OCI-LY1 (cell line): ENCODE data around the gene C8B.

Source experiments
- H2AFZ ChIP-seq: fragments of 200-600 bp; sonication (generic), shearing (Covaris generic); 2 replicates; pipeline ENCODE4 v1.6.0; 2014; ENCODE audit warnings: antibody characterized with exemption, mild to moderate bottlenecking, low read length
- H3F3A ChIP-seq: fragments of 200-600 bp; sonication (generic), shearing (Covaris generic); 2 replicates; pipeline ENCODE4 v1.6.0; 2014; ENCODE audit warnings: mild to moderate bottlenecking, antibody characterized with exemption, low read length, moderate library complexity; ENCODE audit not compliant: insufficient read depth
- H3K27ac ChIP-seq: fragments of 200-600 bp; sonication (generic); 2 replicates; pipeline ENCODE4 v1.5.1; 2014; ENCODE audit warnings: low read length, mixed run types, mild to moderate bottlenecking, low read depth; ENCODE audit not compliant: poor library complexity, severe bottlenecking
- H3K27me3 ChIP-seq: fragments of 200-600 bp; sonication (generic); 2 replicates; pipeline ENCODE4 v1.6.0; 2014; ENCODE audit warnings: antibody characterized with exemption, mild to moderate bottlenecking, low read length, moderate library complexity; ENCODE audit not compliant: insufficient read depth
- H3K36me3 ChIP-seq: fragments of 200-600 bp; sonication (generic); 2 replicates; pipeline ENCODE4 v1.6.1; 2014; ENCODE audit warnings: mild to moderate bottlenecking, antibody characterized with exemption, low read length, moderate library complexity, mixed read lengths; ENCODE audit not compliant: insufficient read depth
- H3K4me1 ChIP-seq: fragments of 200-600 bp; sonication (generic); 2 replicates; pipeline ENCODE4 v1.5.1; 2014; ENCODE audit warnings: mild to moderate bottlenecking, low read length, moderate library complexity; ENCODE audit not compliant: insufficient read depth, severe bottlenecking
- H3K4me2 ChIP-seq: fragments of 200-600 bp; sonication (generic), shearing (Covaris generic); 2 replicates; pipeline ENCODE4 v1.6.1; 2014; ENCODE audit warnings: low read length
- H3K4me3 ChIP-seq: fragments of 200-600 bp; sonication (generic); 2 replicates; pipeline ENCODE4 v1.5.1; 2014; ENCODE audit warnings: low read length, low read depth, mild to moderate bottlenecking, mixed read lengths; ENCODE audit not compliant: poor library complexity, severe bottlenecking
- H3K79me2 ChIP-seq: fragments of 200-600 bp; shearing (Covaris generic); 2 replicates; pipeline ENCODE4 v1.6.1; 2016; ENCODE audit warnings: mixed run types, low read length, mixed read lengths; ENCODE audit not compliant: insufficient read depth
- H3K9ac ChIP-seq: fragments of 200-600 bp; sonication (generic), shearing (Covaris generic); 2 replicates; pipeline ENCODE4 v1.6.1; 2014; ENCODE audit warnings: mild to moderate bottlenecking, low read length, mixed read lengths
- H3K9me2 ChIP-seq: fragments of 200-600 bp; sonication (generic), shearing (Covaris generic); 2 replicates; pipeline ENCODE4 v1.6.1; 2014; ENCODE audit warnings: low read depth, mild to moderate bottlenecking, low read length, mixed read lengths
- H3K9me3 ChIP-seq: fragments of 200-600 bp; shearing (Covaris generic); 2 replicates; pipeline ENCODE4 v1.6.1; 2014; ENCODE audit warnings: low read length, mixed read lengths
- H4K20me1 ChIP-seq: fragments of 200-600 bp; sonication (generic), shearing (Covaris generic); 2 replicates; pipeline ENCODE4 v1.6.0; 2016; ENCODE audit warnings: mild to moderate bottlenecking, low read length; ENCODE audit not compliant: insufficient read depth
- EZH2 ChIP-seq: fragments of 200-600 bp; sonication (generic), shearing (Covaris generic); IDR thresholded peaks from 2 replicates; pipeline ENCODE4 v1.8.0; 2017; ENCODE audit warnings: borderline replicate concordance, mixed run types, mild to moderate bottlenecking, antibody characterized with exemption, low read length, moderate library complexity, mixed read lengths
- TF ChIP-seq, protein P1 (sequence below): fragments of 200-600 bp; sonication (generic), shearing (Covaris generic); IDR thresholded peaks from 2 replicates; pipeline ENCODE4 v1.5.1; 2017; ENCODE audit warnings: mild to moderate bottlenecking, antibody characterized with exemption, low read length, moderate library complexity, mixed read lengths

The C8B gene

DNA sequence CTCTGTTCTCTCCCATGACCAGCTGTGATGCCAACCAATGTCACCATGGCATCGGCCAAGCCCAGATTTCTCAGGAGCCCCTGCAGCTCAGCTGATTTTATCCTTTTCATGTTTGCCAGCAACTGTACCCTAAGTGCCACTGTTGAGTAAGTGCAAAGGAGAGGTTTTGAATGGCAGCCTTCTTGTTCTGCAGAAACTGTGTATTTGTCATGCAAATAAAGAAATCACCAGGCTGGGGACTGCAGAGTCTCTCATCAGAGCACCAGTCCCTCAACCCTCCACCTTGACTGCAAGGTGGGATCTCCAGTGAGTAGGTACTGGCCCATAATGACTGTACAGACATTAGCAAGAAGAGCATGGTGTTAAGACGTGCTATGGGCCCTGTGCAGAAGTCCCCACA lies 26.6 kb downstream of the C8B start:
- no peaks in the 10 kb centered on the region for H3K27me3 ChIP-seq
- H3K79me2 ChIP-seq = no peaks in the 10 kb centered on the region
- no peak overlapping the region for H2AFZ ChIP-seq
- no peaks in the 10 kb centered on the region for H3K9me2 ChIP-seq
- H3K9ac ChIP-seq = no peak overlapping the region
- no peak overlapping the region for H3K27ac ChIP-seq
- no peak overlapping the region for H3K4me2 ChIP-seq
- H4K20me1 ChIP-seq = no peaks in the 10 kb centered on the region
- H3F3A ChIP-seq = no peaks in the 10 kb centered on the region
- no peaks in the 10 kb centered on the region for H3K36me3 ChIP-seq
- H3K4me3 ChIP-seq = no peak overlapping the region
- no peak for TF ChIP-seq EZH2
- TF ChIP-seq, protein P1, sequence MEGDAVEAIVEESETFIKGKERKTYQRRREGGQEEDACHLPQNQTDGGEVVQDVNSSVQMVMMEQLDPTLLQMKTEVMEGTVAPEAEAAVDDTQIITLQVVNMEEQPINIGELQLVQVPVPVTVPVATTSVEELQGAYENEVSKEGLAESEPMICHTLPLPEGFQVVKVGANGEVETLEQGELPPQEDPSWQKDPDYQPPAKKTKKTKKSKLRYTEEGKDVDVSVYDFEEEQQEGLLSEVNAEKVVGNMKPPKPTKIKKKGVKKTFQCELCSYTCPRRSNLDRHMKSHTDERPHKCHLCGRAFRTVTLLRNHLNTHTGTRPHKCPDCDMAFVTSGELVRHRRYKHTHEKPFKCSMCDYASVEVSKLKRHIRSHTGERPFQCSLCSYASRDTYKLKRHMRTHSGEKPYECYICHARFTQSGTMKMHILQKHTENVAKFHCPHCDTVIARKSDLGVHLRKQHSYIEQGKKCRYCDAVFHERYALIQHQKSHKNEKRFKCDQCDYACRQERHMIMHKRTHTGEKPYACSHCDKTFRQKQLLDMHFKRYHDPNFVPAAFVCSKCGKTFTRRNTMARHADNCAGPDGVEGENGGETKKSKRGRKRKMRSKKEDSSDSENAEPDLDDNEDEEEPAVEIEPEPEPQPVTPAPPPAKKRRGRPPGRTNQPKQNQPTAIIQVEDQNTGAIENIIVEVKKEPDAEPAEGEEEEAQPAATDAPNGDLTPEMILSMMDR = no peak
- no peaks in the 10 kb centered on the region for H3K9me3 ChIP-seq
- H3K4me1 ChIP-seq = no peaks in the 10 kb centered on the region

DNA sequence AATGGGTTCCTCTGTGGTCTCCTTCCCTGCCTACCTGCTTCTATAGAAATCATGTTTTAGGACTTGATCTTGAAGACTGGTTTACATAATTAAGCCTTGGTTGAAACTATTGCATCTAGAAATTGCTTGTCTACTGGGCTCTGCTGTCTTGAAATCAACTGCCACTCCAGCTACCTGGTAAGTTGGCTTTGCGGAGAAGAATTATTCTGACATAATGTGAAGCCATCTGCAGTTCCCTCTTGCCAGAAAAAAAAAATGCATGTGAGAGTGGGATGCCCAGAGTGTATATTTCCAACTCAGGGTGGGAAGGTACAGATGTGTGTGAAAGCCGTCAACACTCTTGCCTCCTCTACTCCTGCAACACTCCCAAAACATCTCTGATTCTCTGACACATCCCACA lies 27.2 kb downstream of the C8B start:
- H3K9ac ChIP-seq = no peak overlapping the region
- TF ChIP-seq EZH2 = no peak
- TF ChIP-seq, protein P1 = no peak
- no peaks in the 10 kb centered on the region for H4K20me1 ChIP-seq
- no peak overlapping the region for H3K4me3 ChIP-seq
- H3K27ac ChIP-seq = no peak overlapping the region
- H3K27me3 ChIP-seq = no peaks in the 10 kb centered on the region
- H3F3A ChIP-seq = no peaks in the 10 kb centered on the region
- H3K9me3 ChIP-seq = no peaks in the 10 kb centered on the region
- H3K9me2 ChIP-seq = no peaks in the 10 kb centered on the region
- no peaks in the 10 kb centered on the region for H3K36me3 ChIP-seq
- H3K4me2 ChIP-seq = no peak overlapping the region
- H3K4me1 ChIP-seq = no peaks in the 10 kb centered on the region
- H2AFZ ChIP-seq = no peak overlapping the region
- H3K79me2 ChIP-seq = no peaks in the 10 kb centered on the region

DNA sequence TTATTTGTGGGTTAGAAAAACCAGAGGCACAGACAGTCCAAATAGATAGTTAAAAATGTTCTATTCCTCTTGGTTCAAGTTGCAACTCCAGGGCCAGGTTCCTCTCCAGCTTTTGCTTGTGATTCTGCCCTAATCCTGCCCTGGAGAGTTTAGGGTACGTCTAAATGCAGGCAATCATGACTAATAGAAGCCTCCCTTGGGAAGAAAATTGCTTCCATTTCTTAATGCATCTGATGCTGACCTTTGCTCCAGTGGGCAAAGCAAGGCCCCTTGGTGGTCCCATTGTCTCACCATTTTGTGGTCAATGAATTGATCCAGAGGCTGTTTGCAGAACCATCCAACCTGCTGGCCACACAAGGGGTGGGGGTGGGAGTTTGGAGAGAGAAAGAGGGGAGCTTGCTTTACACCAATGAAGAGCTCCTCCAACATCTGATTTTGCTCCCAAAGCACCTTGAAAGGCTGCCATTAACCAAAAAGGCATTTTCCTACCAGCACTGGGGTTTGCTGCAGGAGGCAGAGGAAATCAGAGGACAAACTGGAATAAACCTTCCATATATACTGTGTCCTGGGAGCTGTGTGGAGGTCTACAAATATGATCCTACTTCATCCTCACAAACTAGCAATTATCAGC lies 31.3 kb downstream of the C8B start:
- no peaks in the 10 kb centered on the region for H3F3A ChIP-seq
- H3K79me2 ChIP-seq = no peaks in the 10 kb centered on the region
- no peaks in the 10 kb centered on the region for H3K9me2 ChIP-seq
- H3K9ac ChIP-seq = no peak overlapping the region
- H3K4me1 ChIP-seq = no peaks in the 10 kb centered on the region
- H4K20me1 ChIP-seq = no peaks in the 10 kb centered on the region
- no peak overlapping the region for H3K27ac ChIP-seq
- H3K36me3 ChIP-seq = no peaks in the 10 kb centered on the region
- TF ChIP-seq, protein P1 = no peak
- no peak for TF ChIP-seq EZH2
- no peaks in the 10 kb centered on the region for H3K27me3 ChIP-seq
- no peak overlapping the region for H3K4me3 ChIP-seq
- H3K4me2 ChIP-seq = no peak overlapping the region
- H3K9me3 ChIP-seq = no peaks in the 10 kb centered on the region
- H2AFZ ChIP-seq = no peak overlapping the region
